GM12878 (cell line): ENCODE results near the gene CCDC80. TPM values are rescaled to one million over a fixed set of nuclear protein-coding genes. Genes with fewer than 3 reads are reported as not detected.

Experiments used
- ATAC-seq: fragments of 200-7000 bp; cut with Tn5 transposase; 3 replicates; pipeline ENCODE4 v1.9.1; 2020; ENCODE audit warnings: mild to moderate bottlenecking, moderate library complexity
- BruUV-seq: library from RNA; stranded (reverse); fragments of 400-500 nt; replicated peaks from 2 replicates; lab custom pipeline; 2021; lab: Mats Ljungman, UMichigan
- CTCF ChIA-PET: fragments of 300-600 bp; sonication (Branson Sonifier 250); formaldehyde crosslinking; extraction: SDS; loops from one replicate; lab custom pipeline; 2021; ENCODE audit warnings: inconsistent platforms; lab: Yijun Ruan, JAX
- POLR2A ChIA-PET: fragments of 350-600 bp; formaldehyde crosslinking; extraction: SDS; loops from one replicate; lab custom pipeline; 2021; ENCODE audit warnings: inconsistent platforms; lab: Charles Lee
- RAD21 ChIA-PET: fragments of 300-600 bp; sonication (Branson Sonifier 250); formaldehyde crosslinking; loops from one replicate; lab custom pipeline; 2023; ENCODE audit warnings: antibody characterized with exemption; ENCODE audit not compliant: unreplicated experiment; lab: Charles Lee
- SMC1A ChIA-PET: fragments of 300-600 bp; sonication (Branson Sonifier 250); formaldehyde crosslinking; loops from one replicate; lab custom pipeline; 2023; ENCODE audit not compliant: unreplicated experiment, uncharacterized antibody; lab: Charles Lee
- DNase-seq: peaks from one replicate; pipeline ENCODE4 v3.0.0-alpha.2; 2011; ENCODE audit warnings: low read depth, low spot score
- FAIRE-seq: peaks from 3 replicates; lab custom pipeline; 2011; peaks lifted over from hg19 to GRCh38; lab: Jason Lieb, UNC
- H2AFZ ChIP-seq: 2 replicates; pipeline ENCODE4 v1.6.0; 2011; ENCODE audit warnings: low read depth, low read length, control low read depth; ENCODE audit not compliant: control insufficient read depth
- H3K27ac ChIP-seq: 2 replicates; pipeline ENCODE4 v1.5.1; 2011; ENCODE audit warnings: control low read depth; ENCODE audit not compliant: control insufficient read depth, insufficient read depth
- H3K27me3 ChIP-seq, 2 experiments: replicated peaks in 1 of 2; 2 replicates each; pipeline versions ENCODE4 v1.6.0 to v1.6.1; 2011; ENCODE audit warnings: low read length in 1 of 2; ENCODE audit not compliant: control insufficient read depth in 2 of 2, insufficient read depth in 2 of 2
- H3K36me3 ChIP-seq, 2 experiments: 2 replicates each; pipeline ENCODE4 v1.5.1; 2011; ENCODE audit warnings: low read length in 1 of 2; ENCODE audit not compliant: control insufficient read depth in 2 of 2, insufficient read depth in 2 of 2
- H3K4me1 ChIP-seq: 2 replicates; pipeline ENCODE4 v1.6.1; 2011; ENCODE audit warnings: mild to moderate bottlenecking, low read length, moderate library complexity, mixed read lengths; ENCODE audit not compliant: control insufficient read depth, insufficient read depth
- H3K4me2 ChIP-seq: 2 replicates; pipeline ENCODE4 v1.6.0; 2011; ENCODE audit warnings: control low read depth; ENCODE audit not compliant: control insufficient read depth, insufficient read depth
- H3K4me3 ChIP-seq: fragments of 200-600 bp; sonication (generic); 2 replicates; pipeline ENCODE4 v1.5.1; 2016
- H3K79me2 ChIP-seq: 2 replicates; pipeline ENCODE4 v1.6.0; 2011; ENCODE audit warnings: low read length; ENCODE audit not compliant: control insufficient read depth, insufficient read depth
- H3K9ac ChIP-seq: 2 replicates; pipeline ENCODE4 v1.8.0; 2011; ENCODE audit warnings: low read length, control low read depth, mixed read lengths; ENCODE audit not compliant: control insufficient read depth, insufficient read depth
- H3K9me3 ChIP-seq: replicated peaks from 3 replicates; pipeline ENCODE4 v1.5.1; 2011; ENCODE audit warnings: mild to moderate bottlenecking, low read length; ENCODE audit not compliant: control insufficient read depth, insufficient read depth
- H4K20me1 ChIP-seq: 2 replicates; pipeline ENCODE4 v1.6.0; 2011; ENCODE audit not compliant: control insufficient read depth, insufficient read depth
- BMI1 ChIP-seq: fragments of 450-650 bp; IDR thresholded peaks from 2 replicates; pipeline ENCODE4 v1.6.1; 2016; ENCODE audit warnings: mild to moderate bottlenecking, moderate library complexity, borderline replicate concordance
- BRCA1 ChIP-seq: IDR thresholded peaks from 2 replicates; pipeline ENCODE4 v1.6.1; 2011; ENCODE audit warnings: low read depth, low read length, improper control_type of control experiment
- JUNB ChIP-seq: IDR thresholded peaks from 2 replicates; pipeline ENCODE4 v1.6.1; 2016; ENCODE audit warnings: antibody characterized with exemption, mild to moderate bottlenecking
- MLLT1 ChIP-seq: fragments of 450-650 bp; IDR thresholded peaks from 2 replicates; pipeline ENCODE4 v1.6.1; 2016; ENCODE audit warnings: mild to moderate bottlenecking
- NRF1 ChIP-seq: conservative IDR thresholded peaks from 2 replicates; pipeline ENCODE4 v1.6.1; 2011; ENCODE audit warnings: mild to moderate bottlenecking, low read depth, low read length, improper control_type of control experiment
- POLR2AphosphoS5 ChIP-seq: IDR thresholded peaks from 2 replicates; pipeline ENCODE4 v1.6.1; 2011; ENCODE audit warnings: mild to moderate bottlenecking, low read length, inconsistent platforms
- RAD21 ChIP-seq: IDR thresholded peaks from 2 replicates; pipeline ENCODE4 v1.6.1; 2011; ENCODE audit warnings: mild to moderate bottlenecking, low read depth, low read length, moderate library complexity; ENCODE audit not compliant: insufficient read depth
- SUPT20H ChIP-seq: IDR thresholded peaks from 2 replicates; pipeline ENCODE4 v1.6.1; 2011; ENCODE audit warnings: low read depth, mild to moderate bottlenecking, low read length, moderate library complexity, borderline replicate concordance; ENCODE audit not compliant: control insufficient read depth
- ZNF207 ChIP-seq: fragments of 450-650 bp; IDR thresholded peaks from 2 replicates; pipeline ENCODE4 v1.6.1; 2014; ENCODE audit warnings: antibody characterized with exemption, mild to moderate bottlenecking, borderline replicate concordance
- ZNF687 ChIP-seq: fragments of 450-650 bp; IDR thresholded peaks from 2 replicates; pipeline ENCODE4 v1.6.1; 2017; ENCODE audit warnings: mild to moderate bottlenecking, moderate library complexity
- WGBS: methylation state at CpG from one replicate; pipeline ENCODE4 v1.1.6; 2016; ENCODE audit warnings: low lambda C conversion rate; ENCODE audit not compliant: insufficient replicate concordance, insufficient coverage; ENCODE audit errors: missing lambda C conversion rate; 5-methylcytosine and 5-hydroxymethylcytosine counted together
- in situ Hi-C: fragments of 300-500 bp; cut with MboI; formaldehyde crosslinking; loops from 9 replicates; pipeline ENCODE4 v1.14.3; 2018; ENCODE audit warnings: mixed read lengths
- intact Hi-C: fragments of 100-400 bp; cut with micrococcal nuclease; formaldehyde crosslinking; loops from one replicate; pipeline ENCODE4 v1.14.2; 2022; ENCODE audit not compliant: unreplicated experiment
- polyA plus RNA-seq, 11 experiments: library from polyadenylated mRNA; depleted of rRNA in 4 of 11; unstranded in 6 of 11; stranded (reverse) in 5 of 11; fragments of >200 nt; fragmentation: Nextera tagmentation in 4 of 11; fragmentation: Illumina TruSeq in 1 of 11; extraction: Ambion mirVana in 4 of 11; extraction: Trizol in 1 of 11; gene quantifications; 1 replicate in 1 of 11; 2 replicates in 10 of 11; pipeline versions ENCODE4 v1.2.1 to v1.2.3, GENCODE V29; 2011 to 2016; ENCODE audit warnings: inconsistent platforms in 2 of 11, missing spikeins in 2 of 11, low read depth in 1 of 11
- total RNA-seq, 4 experiments: library from RNA; depleted of rRNA in 3 of 4; stranded (reverse); fragments of >200 nt in 3 of 4; fragmentation: Illumina TruSeq in 1 of 4; extraction: Trizol in 1 of 4; gene quantifications; 2 replicates each; pipeline versions ENCODE4 v1.2.1 to v1.2.3, GENCODE V29; 2013 to 2021
- TF ChIP-seq, protein P1 (sequence below), 3 experiments: IDR thresholded peaks in 2 of 3; conservative IDR thresholded peaks in 1 of 3; 2 replicates each; pipeline ENCODE4 v1.5.1; 2011; ENCODE audit warnings: low read depth in 3 of 3, low read length in 3 of 3, mild to moderate bottlenecking in 3 of 3, control low read depth in 2 of 3, moderate library complexity in 2 of 3, inconsistent platforms in 1 of 3, mixed read lengths in 1 of 3; ENCODE audit not compliant: control insufficient read depth in 2 of 3, insufficient read depth in 1 of 3; ENCODE audit errors: extremely low read depth in 1 of 3
- TF ChIP-seq, protein P2 (sequence below): IDR thresholded peaks from 2 replicates; pipeline ENCODE4 v1.6.1; 2012; ENCODE audit warnings: low read depth, low read length, improper control_type of control experiment
- TF ChIP-seq, protein P3 (sequence below): IDR thresholded peaks from 2 replicates; pipeline ENCODE4 v1.6.1; 2012; ENCODE audit warnings: low read depth, low read length, improper control_type of control experiment

CCDC80 gene
- total and polyA plus RNA-seq, 10 of the 15 experiments (the other 5 are each of a cell fraction or from before 2014, with no cell fraction given) = 0.01 to 0.59 (median 0.21) TPM; not detected in 5

DNA sequence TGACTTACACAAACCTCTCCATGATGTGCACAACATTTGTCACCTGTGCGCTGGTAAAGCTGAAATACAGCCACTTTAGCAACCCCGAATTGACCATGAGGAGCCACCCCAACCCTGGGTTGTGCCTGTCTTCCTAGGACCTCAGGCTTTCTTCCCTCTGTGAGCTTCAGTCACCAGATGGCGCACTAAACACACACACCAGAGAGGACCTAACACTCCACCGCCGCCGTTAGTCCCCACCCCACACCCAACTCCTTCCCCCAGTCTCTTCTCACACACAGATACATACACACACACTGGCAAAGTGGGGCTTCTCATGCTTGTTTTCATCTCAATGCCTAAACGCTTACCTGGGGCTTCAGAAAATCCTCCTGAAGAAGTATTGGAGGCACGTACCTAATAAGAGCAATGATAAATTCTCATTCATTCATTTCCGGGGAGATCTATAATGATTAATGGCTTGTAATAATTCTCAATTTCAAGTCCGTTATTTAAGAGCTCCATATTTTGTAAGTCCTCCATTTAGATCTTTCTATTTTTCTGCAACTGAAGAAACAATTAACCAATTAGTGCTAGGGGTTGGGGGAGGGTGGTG is 2.1 kb upstream of the CCDC80 start:
- no peaks in the 10 kb centered on the region for H4K20me1 ChIP-seq
- POLR2A ChIA-PET = interaction anchor here (0.5 to 1.5 kb wide), 2 partner anchors 338 to 360 kb away, joined by 3 to 4 read pairs; no protein-coding TSS in a partner anchor
- H3K27ac ChIP-seq = no peak overlapping the region
- peak; percentile 46 for DNase-seq
- H2AFZ ChIP-seq = peak overlapping the region; percentile 58
- H3K9ac ChIP-seq = no peak overlapping the region
- SMC1A ChIA-PET = interaction anchor here (0.7 to 6.9 kb wide), 34 partner anchors 9 to 646 kb away, joined by 3 to 61 read pairs (median 4); partner anchors contain the start of genes CD200R1, GTPBP8 and SLC9C1
- 2% methylated on average over 10 of the region's 10 CpGs for WGBS
- ATAC-seq = peak; percentile 99
- no peak overlapping the region for H3K4me3 ChIP-seq
- in situ Hi-C loops (loop anchor here (5.0 to 10.0 kb wide), 2 partner anchors 334 to 642 kb away; partner anchors contain the start of gene CD200R1), intact Hi-C loops (loop anchor here (1.0 to 2.0 kb wide), 6 partner anchors 34 to 645 kb away; no protein-coding TSS in a partner anchor)
- no peaks in the 10 kb centered on the region for H3K36me3 ChIP-seq
- peaks cover 15% of the 10 kb centered on the region for H3K4me1 ChIP-seq
- H3K9me3 ChIP-seq = no peaks in the 10 kb centered on the region
- H3K79me2 ChIP-seq = no peaks in the 10 kb centered on the region
- CTCF ChIA-PET = interaction anchor here (0.6 to 5.4 kb wide), 49 partner anchors 8 to 792 kb away, joined by 3 to 92 read pairs (median 4); partner anchors contain the start of genes CD200R1 and SLC9C1
- RAD21 ChIA-PET = interaction anchor here (0.6 to 5.3 kb wide), 22 partner anchors 9 to 848 kb away, joined by 3 to 48 read pairs (median 5); partner anchors contain the start of genes GTPBP8 and SLC9C1
- peak; percentile 38 for FAIRE-seq
- no TSS peak for BruUV-seq
- peaks cover 0 to 8% of the 10 kb centered on the region in 2 experiments; a peak in 3 of 4 replicates for H3K27me3 ChIP-seq
- peak overlapping the region; percentile 88 for H3K4me2 ChIP-seq
- TF ChIP-seq ZNF687 (no peak), BMI1 (no peak), ZNF207 (no peak), BRCA1 (no peak), SUPT20H (no peak), POLR2AphosphoS5 (no peak), JUNB (no peak), RAD21 (peak; percentile 85), MLLT1 (no peak), NRF1 (no peak)
- TF ChIP-seq, protein P1, sequence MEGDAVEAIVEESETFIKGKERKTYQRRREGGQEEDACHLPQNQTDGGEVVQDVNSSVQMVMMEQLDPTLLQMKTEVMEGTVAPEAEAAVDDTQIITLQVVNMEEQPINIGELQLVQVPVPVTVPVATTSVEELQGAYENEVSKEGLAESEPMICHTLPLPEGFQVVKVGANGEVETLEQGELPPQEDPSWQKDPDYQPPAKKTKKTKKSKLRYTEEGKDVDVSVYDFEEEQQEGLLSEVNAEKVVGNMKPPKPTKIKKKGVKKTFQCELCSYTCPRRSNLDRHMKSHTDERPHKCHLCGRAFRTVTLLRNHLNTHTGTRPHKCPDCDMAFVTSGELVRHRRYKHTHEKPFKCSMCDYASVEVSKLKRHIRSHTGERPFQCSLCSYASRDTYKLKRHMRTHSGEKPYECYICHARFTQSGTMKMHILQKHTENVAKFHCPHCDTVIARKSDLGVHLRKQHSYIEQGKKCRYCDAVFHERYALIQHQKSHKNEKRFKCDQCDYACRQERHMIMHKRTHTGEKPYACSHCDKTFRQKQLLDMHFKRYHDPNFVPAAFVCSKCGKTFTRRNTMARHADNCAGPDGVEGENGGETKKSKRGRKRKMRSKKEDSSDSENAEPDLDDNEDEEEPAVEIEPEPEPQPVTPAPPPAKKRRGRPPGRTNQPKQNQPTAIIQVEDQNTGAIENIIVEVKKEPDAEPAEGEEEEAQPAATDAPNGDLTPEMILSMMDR (IDR thresholded peaks at IDR 0.05 in 2 of 3, conservative IDR thresholded peaks at IDR 0.05 in 1 of 3; ENCODE audit: control insufficient read depth in 2 of 3, extremely low read depth in 1 of 3, insufficient read depth in 1 of 3, low read depth in 3 of 3, low read length in 3 of 3) = peak; percentile 86 to 96 (median 93)
- TF ChIP-seq, protein P2, sequence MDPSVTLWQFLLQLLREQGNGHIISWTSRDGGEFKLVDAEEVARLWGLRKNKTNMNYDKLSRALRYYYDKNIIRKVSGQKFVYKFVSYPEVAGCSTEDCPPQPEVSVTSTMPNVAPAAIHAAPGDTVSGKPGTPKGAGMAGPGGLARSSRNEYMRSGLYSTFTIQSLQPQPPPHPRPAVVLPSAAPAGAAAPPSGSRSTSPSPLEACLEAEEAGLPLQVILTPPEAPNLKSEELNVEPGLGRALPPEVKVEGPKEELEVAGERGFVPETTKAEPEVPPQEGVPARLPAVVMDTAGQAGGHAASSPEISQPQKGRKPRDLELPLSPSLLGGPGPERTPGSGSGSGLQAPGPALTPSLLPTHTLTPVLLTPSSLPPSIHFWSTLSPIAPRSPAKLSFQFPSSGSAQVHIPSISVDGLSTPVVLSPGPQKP = no peak
- TF ChIP-seq, protein P3, sequence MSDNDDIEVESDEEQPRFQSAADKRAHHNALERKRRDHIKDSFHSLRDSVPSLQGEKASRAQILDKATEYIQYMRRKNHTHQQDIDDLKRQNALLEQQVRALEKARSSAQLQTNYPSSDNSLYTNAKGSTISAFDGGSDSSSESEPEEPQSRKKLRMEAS = no peak
